Measurements from ENCODE around the gene NOG. TPM values are rescaled to one million over a fixed set of nuclear protein-coding genes. Genes with fewer than 3 reads are reported as not detected.

NOG gene
- 12.1 and 64.4 TPM in 2 replicates for total RNA-seq

GRCh38 chr17:56593646-56594319 lies at the start of gene NOG:
Gene NOG (plus strand): TSS chr17:56593699. CDS start chr17:56594224, 525 bp downstream.
- DNase-seq (ENCODE audit: extremely low read depth, low read depth, low spot score) = no peak

- DNase-seq (ENCODE audit: extremely low read depth, low read depth, low spot score) = no peak
These were observed 48.4 kb upstream of the NOG start for GRCh38 chr17:56545106-56545505.

GRCh38 chr17:56545930-56546329 lies 47.6 kb upstream of the NOG start:
- no peak for DNase-seq (ENCODE audit: extremely low read depth, low read depth, low spot score)

- DNase-seq (ENCODE audit: extremely low read depth, low read depth, low spot score) = no peak
These were observed 44.8 kb upstream of the NOG start for GRCh38 chr17:56548661-56549060.

- no peak for DNase-seq (ENCODE audit: extremely low read depth, low read depth, low spot score)
These were observed 44.0 kb upstream of the NOG start for GRCh38 chr17:56549501-56549900.

- DNase-seq (ENCODE audit: extremely low read depth, low read depth, low spot score) = no peak
These were observed 35.8 kb upstream of the NOG start for GRCh38 chr17:56557682-56558081.

GRCh38 chr17:56558088-56558487 lies 35.4 kb upstream of the NOG start:
- no peak for DNase-seq (ENCODE audit: extremely low read depth, low read depth, low spot score)

- no peak for DNase-seq (ENCODE audit: extremely low read depth, low read depth, low spot score)
These were observed 23.3 kb upstream of the NOG start for GRCh38 chr17:56570199-56570598.

- no peak for DNase-seq (ENCODE audit: extremely low read depth, low read depth, low spot score)
These were observed 22.0 kb upstream of the NOG start for GRCh38 chr17:56571456-56571855.

- no peak for DNase-seq (ENCODE audit: extremely low read depth, low read depth, low spot score)
These were observed 16.2 kb upstream of the NOG start for GRCh38 chr17:56577190-56577842.

- DNase-seq (ENCODE audit: extremely low read depth, low read depth, low spot score) = no peak
These were observed 15.7 kb upstream of the NOG start for GRCh38 chr17:56577843-56578204.

GRCh38 chr17:56581635-56582627 lies 11.6 kb upstream of the NOG start:
- DNase-seq (ENCODE audit: extremely low read depth, low read depth, low spot score) = no peak

GRCh38 chr17:56583772-56584171 lies 9.7 kb upstream of the NOG start:
- no peak for DNase-seq (ENCODE audit: extremely low read depth, low read depth, low spot score)

GRCh38 chr17:56587298-56587697 lies 6.2 kb upstream of the NOG start:
- no peak for DNase-seq (ENCODE audit: extremely low read depth, low read depth, low spot score)

- no peak for DNase-seq (ENCODE audit: extremely low read depth, low read depth, low spot score)
These were observed 913 bp upstream of the NOG start for GRCh38 chr17:56592487-56593085.

GRCh38 chr17:56593086-56593645 lies 333 bp upstream of the NOG start:
- no peak for DNase-seq (ENCODE audit: extremely low read depth, low read depth, low spot score)

- DNase-seq (ENCODE audit: extremely low read depth, low read depth, low spot score) = no peak
These were observed 1.0 kb downstream of the NOG start for GRCh38 chr17:56594320-56595107.

GRCh38 chr17:56595108-56595418 lies 1.6 kb downstream of the NOG start:
- DNase-seq (ENCODE audit: extremely low read depth, low read depth, low spot score) = no peak

GRCh38 chr17:56595831-56596690 lies 2.6 kb downstream of the NOG start:
- no peak for DNase-seq (ENCODE audit: extremely low read depth, low read depth, low spot score)

All from glomerular endothelial cell (primary cell).